GM21390 (cell line): Measurements from ENCODE around the gene GCDH.
A peak's percentile ranks its signal among the peaks of the same experiment; 100 is the strongest.
"Not testable (repeated sequence)": the region's sequence is repeated elsewhere in the genome, so short reads cannot be mapped to it uniquely, and the experiment has no call there.

Source experiments
- ATAC-seq: cut with Tn5 transposase; IDR thresholded peaks from one replicate; pipeline ENCODE4 v1.9.1; 2021; ENCODE audit not compliant: unreplicated experiment

Gene GCDH

GRCh38 chr19:12899891-12900518 lies 9.0 kb downstream of the GCDH start:
- peak; percentile 71 for ATAC-seq

- ATAC-seq, result no peak
Observed at GRCh38 chr19:12907166-12907565, 16.2 kb downstream of the GCDH start.

- no peak for ATAC-seq
Observed at GRCh38 chr19:12912571-12912970, 21.6 kb downstream of the GCDH start.

GRCh38 chr19:12913011-12913561 lies 22.1 kb downstream of the GCDH start:
- no peak for ATAC-seq

GRCh38 chr19:12913851-12914690 lies 23.1 kb downstream of the GCDH start:
- no peak for ATAC-seq

- not testable (repeated sequence) for ATAC-seq
Observed at GRCh38 chr19:12915860-12916259, 24.9 kb downstream of the GCDH start.

GRCh38 chr19:12918253-12918652 lies 27.3 kb downstream of the GCDH start:
- no peak for ATAC-seq

- ATAC-seq, result no peak
Observed at GRCh38 chr19:12921047-12921446, 30.1 kb downstream of the GCDH start.

GRCh38 chr19:12922959-12923358 lies 32.0 kb downstream of the GCDH start:
- no peak for ATAC-seq

- ATAC-seq, result no peak
Observed at GRCh38 chr19:12924621-12925310, 33.8 kb downstream of the GCDH start.

GRCh38 chr19:12930002-12930645 lies 39.2 kb downstream of the GCDH start:
- no peak for ATAC-seq

GRCh38 chr19:12932392-12933286 lies 41.7 kb downstream of the GCDH start:
- no peak for ATAC-seq

- ATAC-seq, result no peak
Observed at GRCh38 chr19:12933287-12934072, 42.5 kb downstream of the GCDH start, which contains the start of gene FARSA. Gene FARSA, minus strand, starts transcription at chr19:12933711. Its CDS starts 15 bp downstream, at chr19:12933696.

- ATAC-seq, result no peak
Observed at GRCh38 chr19:12935071-12935470, 44.1 kb downstream of the GCDH start.

GRCh38 chr19:12936582-12936981 lies 45.6 kb downstream of the GCDH start:
- ATAC-seq, result no peak

- ATAC-seq, result no peak
Observed at GRCh38 chr19:12937093-12937926, 46.4 kb downstream of the GCDH start.

- ATAC-seq, result peak; percentile 78
Observed at GRCh38 chr19:12937927-12938778, 47.2 kb downstream of the GCDH start, which contains the start of gene CALR. Gene CALR, plus strand, starts transcription at chr19:12938609. Its CDS starts 71 bp downstream, at chr19:12938680.
